Ectodermal cell (in vitro differentiated cells): ENCODE results near the gene ARID1A.
"Not testable (repeated sequence)": the region's sequence is repeated elsewhere in the genome, so short reads cannot be mapped to it uniquely, and the experiment has no call there.

ENCODE experiments used
- H3K27ac ChIP-seq: 2 replicates; pipeline ENCODE4 v1.7.0; 2013; ENCODE audit warnings: mild to moderate bottlenecking, low read depth, low read length; ENCODE audit not compliant: insufficient read depth, poor library complexity, severe bottlenecking
- H3K27me3 ChIP-seq: 2 replicates; pipeline ENCODE4 v1.7.0; 2013; ENCODE audit warnings: mild to moderate bottlenecking, low read length; ENCODE audit not compliant: insufficient read depth, control insufficient read depth, poor library complexity, severe bottlenecking
- H3K36me3 ChIP-seq: one replicate; pipeline ENCODE4 v1.7.0; 2013; ENCODE audit warnings: low read length; ENCODE audit not compliant: control insufficient read depth, insufficient read depth
- H3K4me1 ChIP-seq: one replicate; pipeline ENCODE4 v1.7.0; 2013; ENCODE audit warnings: low read length; ENCODE audit not compliant: control insufficient read depth, insufficient read depth
- H3K4me3 ChIP-seq: 2 replicates; pipeline ENCODE4 v1.7.0; 2013; ENCODE audit warnings: low read depth, low read length, control low read depth; ENCODE audit not compliant: insufficient read depth
- H3K9me3 ChIP-seq: 2 replicates; pipeline ENCODE4 v1.7.0; 2013; ENCODE audit warnings: mild to moderate bottlenecking, low read length, moderate library complexity; ENCODE audit not compliant: control insufficient read depth
- WGBS, 2 experiments: methylation state at CpG; one replicate each; pipeline ENCODE4 v1.1.7; 2013; ENCODE audit warnings: missing lambda C conversion rate in 2 of 2; 5-methylcytosine and 5-hydroxymethylcytosine counted together

The ARID1A gene

DNA sequence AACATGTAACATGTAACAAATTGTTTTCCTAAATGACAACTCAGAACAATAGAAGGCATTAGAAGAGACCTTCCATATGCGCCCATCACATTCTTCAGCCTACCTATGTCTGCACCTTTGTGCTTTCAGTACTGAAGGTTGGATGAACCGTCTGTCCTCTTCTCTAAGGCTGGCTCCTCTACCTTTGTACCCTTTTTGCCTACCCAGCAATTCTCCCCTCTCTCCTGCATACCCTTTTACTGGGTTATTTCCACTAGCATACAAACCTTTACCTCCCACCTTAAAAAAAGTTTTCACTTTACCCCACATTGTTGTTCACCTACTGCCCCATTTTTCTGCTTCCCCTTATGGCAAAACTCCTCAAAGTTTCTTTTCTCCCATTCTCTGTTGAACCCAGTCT is 97.1 kb downstream of the ARID1A start:
- H3K4me1 ChIP-seq = peaks cover 7% of the 10 kb centered on the region
- no peak overlapping the region for H3K4me3 ChIP-seq
- H3K36me3 ChIP-seq = peaks cover 11% of the 10 kb centered on the region
- H3K27me3 ChIP-seq = no peaks in the 10 kb centered on the region
- no peaks in the 10 kb centered on the region for H3K9me3 ChIP-seq
- 94 to 96% methylated on average over 2 of the region's 2 CpGs for WGBS, 2 experiments
- H3K27ac ChIP-seq = no peak overlapping the region

DNA sequence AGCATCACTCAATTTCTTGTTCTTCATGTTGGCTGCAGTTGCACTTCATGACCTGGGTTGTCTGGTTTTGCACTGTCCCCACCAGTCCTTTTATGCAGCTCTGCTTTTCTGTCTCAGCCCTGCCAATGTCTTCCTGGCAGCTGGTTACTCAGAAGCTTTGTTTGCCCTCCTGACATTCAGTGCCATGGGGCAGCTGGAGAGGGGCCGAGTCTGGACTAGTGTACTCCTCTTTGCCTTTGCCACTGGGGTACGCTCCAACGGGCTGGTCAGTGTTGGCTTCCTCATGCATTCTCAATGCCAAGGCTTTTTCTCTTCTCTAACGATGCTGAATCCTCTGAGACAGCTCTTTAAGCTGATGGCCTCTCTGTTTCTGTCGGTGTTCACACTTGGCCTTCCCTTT is 98.6 kb downstream of the ARID1A start:
- no peaks in the 10 kb centered on the region for H3K4me1 ChIP-seq
- no peaks in the 10 kb centered on the region for H3K27me3 ChIP-seq
- WGBS, 2 experiments = 91 to 95% methylated on average over 5 of the region's 5 CpGs
- peaks cover 11% of the 10 kb centered on the region for H3K36me3 ChIP-seq
- no peaks in the 10 kb centered on the region for H3K9me3 ChIP-seq
- H3K27ac ChIP-seq = no peak overlapping the region
- H3K4me3 ChIP-seq = no peak overlapping the region

DNA sequence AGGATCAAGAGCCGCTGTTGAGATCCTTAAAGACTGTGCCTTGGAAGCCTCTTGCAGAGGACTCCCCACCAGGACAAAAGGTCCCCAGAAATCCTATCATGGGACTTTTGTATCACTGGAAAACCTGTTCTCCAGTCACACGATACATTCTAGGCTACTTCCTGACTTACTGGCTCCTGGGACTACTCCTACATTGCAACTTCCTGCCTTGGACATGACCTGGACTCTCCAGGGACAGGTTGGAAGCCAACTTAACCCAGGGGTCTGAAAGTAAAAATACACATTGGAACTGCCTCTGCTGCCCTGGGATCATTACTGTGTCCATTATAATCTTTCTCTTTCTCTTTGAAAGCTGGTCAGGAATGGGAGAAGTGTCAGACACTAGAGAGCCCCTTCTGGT is 101.8 kb downstream of the ARID1A start:
- Histone ChIP-seq H3K4me3 (no peak overlapping the region), H3K4me1 (peaks cover 5% of the 10 kb centered on the region), H3K27me3 (no peaks in the 10 kb centered on the region), H3K9me3 (no peaks in the 10 kb centered on the region), H3K27ac (no peak overlapping the region), H3K36me3 (peaks cover 11% of the 10 kb centered on the region)
- 95 to 97% methylated on average over 2 of the region's 2 CpGs for WGBS, 2 experiments

DNA sequence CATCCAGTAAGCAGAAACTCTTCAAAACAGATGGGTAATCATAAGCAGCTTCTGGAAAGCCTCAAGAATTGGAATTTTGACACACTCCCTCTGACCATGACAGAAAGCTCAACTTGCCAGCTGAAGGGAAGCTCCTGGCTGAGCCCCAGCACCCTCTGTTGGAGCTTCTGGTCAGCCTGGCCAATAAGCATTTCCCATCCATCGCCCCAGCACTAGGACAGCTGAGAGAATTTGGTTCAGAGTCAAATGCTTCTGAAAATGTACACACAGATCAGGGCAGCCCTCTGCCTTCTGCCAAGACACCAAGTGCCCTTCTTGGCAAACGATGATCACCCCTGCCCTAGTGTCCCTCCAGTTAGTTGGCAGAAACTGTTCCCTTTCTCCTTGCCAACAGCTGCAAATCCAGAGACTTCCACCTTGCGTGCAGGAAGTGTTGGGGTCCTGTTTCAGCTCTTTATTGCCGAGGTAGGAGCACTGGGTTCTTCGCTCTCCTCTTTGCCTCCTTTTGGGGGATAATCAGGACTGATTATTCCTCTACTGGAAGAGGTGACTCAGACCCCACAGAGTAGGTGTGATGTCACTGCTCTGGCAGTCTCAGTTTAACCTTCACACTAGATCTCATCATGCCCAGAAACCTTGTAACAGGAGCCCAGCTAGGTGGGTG is 103.8 kb downstream of the ARID1A start:
- WGBS, 2 experiments = 86% methylated on average over 5 of the region's 5 CpGs
- no peak overlapping the region for H3K4me3 ChIP-seq
- no peaks in the 10 kb centered on the region for H3K27me3 ChIP-seq
- H3K36me3 ChIP-seq = peaks cover under 1% of the 10 kb centered on the region
- H3K4me1 ChIP-seq = peaks cover 5% of the 10 kb centered on the region
- no peak overlapping the region for H3K27ac ChIP-seq
- no peaks in the 10 kb centered on the region for H3K9me3 ChIP-seq

DNA sequence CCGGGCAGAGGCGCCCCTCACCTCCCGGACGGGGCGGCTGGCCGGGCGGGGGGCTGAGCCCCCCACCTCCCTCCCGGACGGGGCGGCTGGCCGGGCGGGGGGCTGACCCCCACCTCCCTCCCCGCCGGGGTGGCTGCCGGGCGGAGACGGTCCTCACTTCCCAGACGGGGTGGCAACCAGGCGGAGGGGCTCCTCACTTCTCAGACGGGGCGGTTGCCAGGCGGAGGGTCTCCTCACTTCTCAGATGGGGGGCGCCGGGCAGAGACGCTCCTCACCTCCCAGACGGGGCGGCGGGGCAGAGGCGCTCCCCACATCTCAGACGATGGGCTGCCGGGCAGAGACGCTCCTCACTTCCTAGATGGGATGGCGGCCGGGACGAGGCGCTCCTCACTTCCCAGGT is 108.1 kb downstream of the ARID1A start:
- not testable (repeated sequence) for H3K27ac ChIP-seq, H3K4me1 ChIP-seq, H3K27me3 ChIP-seq, H3K9me3 ChIP-seq, H3K36me3 ChIP-seq, H3K4me3 ChIP-seq
- 96% methylated on average over 32 to 34 of the region's 36 CpGs for WGBS, 2 experiments

DNA sequence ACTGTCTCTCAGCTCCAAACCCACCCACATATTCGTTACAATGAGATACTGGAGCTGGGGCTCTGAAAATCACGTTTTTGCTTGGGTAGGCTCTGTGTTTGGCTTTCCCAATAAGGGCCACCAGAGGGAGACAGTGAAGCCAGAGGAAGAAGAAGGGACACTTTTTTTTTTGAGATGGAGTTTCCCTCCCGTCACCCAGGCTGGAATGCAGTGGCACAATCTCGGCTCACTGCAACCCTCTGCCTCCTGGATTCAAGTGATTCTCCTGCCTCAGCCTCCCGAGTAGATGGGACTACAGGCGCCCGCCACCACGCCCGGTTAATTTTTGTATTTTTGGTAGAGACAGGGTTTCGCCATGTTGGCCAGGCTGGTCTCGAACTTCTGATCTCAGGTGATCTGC is 114.3 kb downstream of the ARID1A start:
- H3K27me3 ChIP-seq, H3K4me1 ChIP-seq, H3K27ac ChIP-seq, H3K36me3 ChIP-seq, H3K4me3 ChIP-seq, H3K9me3 ChIP-seq: not testable (repeated sequence)
- WGBS, 2 experiments = 65 to 68% methylated on average over 11 of the region's 11 CpGs

DNA sequence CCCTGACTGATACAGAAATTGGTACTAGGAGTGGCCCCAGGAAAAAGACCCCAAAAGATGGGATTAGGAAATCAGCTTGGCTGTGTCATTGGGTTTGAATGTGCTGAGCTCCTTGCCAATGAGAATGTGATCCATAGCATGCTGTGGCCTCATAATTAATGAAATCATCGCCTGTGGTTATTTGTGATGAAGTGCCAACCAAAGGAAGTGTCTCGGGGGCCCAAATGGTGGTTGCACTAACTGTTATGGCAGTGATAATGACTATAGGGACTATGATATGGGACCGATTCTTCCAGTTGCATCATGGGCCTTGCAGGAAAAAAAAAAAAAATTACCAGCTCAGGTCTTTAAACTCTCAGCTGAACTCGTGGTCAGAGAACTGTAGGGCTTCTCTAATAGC is 115.2 kb downstream of the ARID1A start:
- Histone ChIP-seq H3K36me3 (no peaks in the 10 kb centered on the region), H3K4me1 (no peaks in the 10 kb centered on the region), H3K27me3 (no peaks in the 10 kb centered on the region), H3K4me3 (no peak overlapping the region), H3K9me3 (no peaks in the 10 kb centered on the region), H3K27ac (no peak overlapping the region)
- WGBS, 2 experiments = 86 to 93% methylated on average over 4 of the region's 4 CpGs

DNA sequence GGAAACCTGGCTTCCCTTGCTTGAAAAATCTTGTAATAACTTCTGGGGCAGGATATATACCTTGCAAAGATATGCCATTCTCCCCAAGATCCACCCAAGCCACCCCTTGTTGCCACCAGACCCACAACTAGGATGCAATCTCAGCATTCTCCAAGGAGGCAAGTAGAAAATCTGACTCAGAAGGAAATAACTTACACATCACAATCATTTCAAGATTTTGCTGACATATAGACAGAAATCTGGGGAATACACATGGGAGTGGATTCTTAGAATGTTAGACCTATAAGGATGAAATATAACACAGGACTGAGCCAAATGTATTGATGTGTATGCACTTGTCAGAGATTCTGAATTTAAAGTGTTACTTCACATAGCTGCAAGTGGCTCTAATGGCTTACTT is 115.9 kb downstream of the ARID1A start:
- Histone ChIP-seq H3K4me1 (no peaks in the 10 kb centered on the region), H3K4me3 (no peak overlapping the region), H3K27ac (no peak overlapping the region)

DNA sequence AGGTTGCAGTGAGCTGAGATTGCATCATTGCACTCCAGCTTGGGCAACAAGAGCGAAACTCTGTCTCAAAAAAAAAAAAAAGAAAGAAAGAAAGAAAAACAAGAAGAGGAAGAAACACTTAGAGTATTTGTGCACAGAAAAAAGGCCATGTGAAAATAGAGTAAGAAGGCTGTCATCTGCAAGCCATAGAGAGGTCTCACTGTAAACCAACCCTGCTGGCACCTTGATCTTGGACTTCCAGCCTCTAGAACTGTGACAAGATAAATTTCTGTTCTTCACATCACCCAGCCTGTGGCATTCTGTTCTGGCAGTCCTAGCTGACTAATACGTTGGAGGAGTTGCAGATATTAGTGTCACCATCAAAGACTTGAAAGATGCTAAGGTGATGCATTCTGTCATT is 118.6 kb downstream of the ARID1A start:
- Histone ChIP-seq H3K9me3 (no peaks in the 10 kb centered on the region), H3K27ac (no peak overlapping the region), H3K36me3 (no peaks in the 10 kb centered on the region), H3K4me1 (no peaks in the 10 kb centered on the region), H3K4me3 (no peak overlapping the region), H3K27me3 (no peaks in the 10 kb centered on the region)
- WGBS, 2 experiments = 90 to 94% methylated on average over 2 of the region's 2 CpGs

More for the DNA sequence above, 115.9 kb downstream of the ARID1A start:
- Histone ChIP-seq H3K36me3 (no peaks in the 10 kb centered on the region), H3K27me3 (no peaks in the 10 kb centered on the region), H3K9me3 (no peaks in the 10 kb centered on the region)

DNA sequence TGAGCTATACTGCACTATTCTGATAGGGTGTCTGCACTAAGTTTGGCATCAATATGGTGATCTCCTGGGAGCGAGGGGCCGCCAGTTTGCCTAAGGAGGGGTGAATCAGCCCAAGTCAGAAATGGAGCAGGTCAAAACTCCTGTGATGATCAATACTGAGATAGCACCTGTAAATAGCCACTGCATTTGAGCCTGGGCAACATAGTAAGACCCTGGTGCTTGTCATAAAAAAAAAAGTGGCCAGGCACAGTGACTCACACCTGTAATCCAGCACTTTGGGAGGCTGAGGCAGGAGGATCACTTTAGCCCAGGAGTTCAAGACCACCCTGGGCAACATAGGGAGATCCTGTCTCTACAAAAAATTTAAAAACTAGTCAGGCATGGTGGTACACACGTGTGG is 119.1 kb downstream of the ARID1A start:
- WGBS, 2 experiments = 89 to 95% methylated on average over 3 of the region's 3 CpGs
- Histone ChIP-seq H3K27ac (no peak overlapping the region), H3K27me3 (no peaks in the 10 kb centered on the region)

DNA sequence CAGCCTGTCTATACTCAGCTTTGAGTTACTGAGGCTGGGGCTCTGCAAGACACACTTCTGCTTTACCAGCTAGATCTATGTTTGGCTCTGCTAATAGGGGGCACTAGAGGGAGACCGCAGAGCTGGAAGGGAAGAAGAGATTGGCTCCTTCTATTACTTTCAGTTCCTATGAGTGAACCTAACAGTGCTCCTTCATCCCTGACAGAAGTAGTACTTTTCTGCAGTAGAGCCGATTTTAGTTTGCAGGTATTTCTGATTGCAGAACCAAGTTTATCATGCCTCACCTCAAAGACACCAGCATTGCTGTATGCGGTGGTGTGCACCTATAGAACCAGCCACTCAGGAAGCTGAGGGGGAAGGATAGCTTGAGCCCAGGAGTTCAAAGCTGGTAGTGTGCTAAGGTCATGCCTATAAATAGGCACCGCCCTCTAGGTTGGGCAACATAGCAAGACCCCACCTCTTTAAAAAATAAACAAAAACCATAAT is 125.0 kb downstream of the ARID1A start:
- WGBS, 2 experiments = 89 to 91% methylated on average over 4 of the region's 4 CpGs
- Histone ChIP-seq H3K4me3 (no peak overlapping the region), H3K27ac (no peak overlapping the region), H3K36me3 (no peaks in the 10 kb centered on the region), H3K4me1 (peaks cover 4% of the 10 kb centered on the region), H3K9me3 (no peaks in the 10 kb centered on the region), H3K27me3 (no peaks in the 10 kb centered on the region)

More for the DNA sequence above, 119.1 kb downstream of the ARID1A start:
- Histone ChIP-seq H3K4me1 (no peaks in the 10 kb centered on the region), H3K36me3 (no peaks in the 10 kb centered on the region), H3K4me3 (no peak overlapping the region), H3K9me3 (no peaks in the 10 kb centered on the region)
